Lower leg skin (tissue), 4 donors: ENCODE data around the gene LANCL2. TPM values are rescaled to one million over a fixed set of nuclear protein-coding genes. Genes with fewer than 3 reads are reported as not detected.

Experiments used
- DNase-seq, 2 donors: peaks; one replicate each; pipeline ENCODE4 v3.0.0-alpha.2; 2019; ENCODE audit warnings: low spot score in 2 of 2
- H3K4me3 ChIP-seq: fragments of 200-600 bp; sonication (generic); 2 replicates; pipeline ENCODE4 v1.5.1; 2017; ENCODE audit warnings: mild to moderate bottlenecking, low read depth; ENCODE audit not compliant: poor library complexity, severe bottlenecking
- POLR2A ChIP-seq, 2 donors: fragments of 450-650 bp; IDR thresholded peaks; one replicate each; pipeline ENCODE4 v1.6.1; 2016 to 2017; ENCODE audit warnings: antibody characterized with exemption in 2 of 2, mild to moderate bottlenecking in 1 of 2, moderate library complexity in 1 of 2
- WGBS, 2 donors: methylation state at CpG; one replicate each; pipeline ENCODE4 v1.1.5; 2018; 5-methylcytosine and 5-hydroxymethylcytosine counted together
- intact Hi-C: fragments of 100-400 bp; cut with DNase I; formaldehyde crosslinking; loops from one replicate; pipeline ENCODE4 v1.15.0; 2023; ENCODE audit warnings: low total_unique reads
- total RNA-seq, 4 donors: library from RNA; depleted of rRNA; stranded (reverse); fragments of >200 nt; gene quantifications; one replicate each; pipeline ENCODE4 v1.1.0, GENCODE V29; 2016
- TF ChIP-seq, protein P1 (sequence below), 3 donors: fragments of 450-650 bp; IDR thresholded peaks; one replicate each; pipeline ENCODE4 v1.5.1; 2016; ENCODE audit warnings: antibody characterized with exemption in 3 of 3, mild to moderate bottlenecking in 3 of 3, moderate library complexity in 2 of 3

The LANCL2 gene
- total RNA-seq, 4 donors from 2014 or later = 7.7 to 13.4 (median 11.4) TPM

DNA sequence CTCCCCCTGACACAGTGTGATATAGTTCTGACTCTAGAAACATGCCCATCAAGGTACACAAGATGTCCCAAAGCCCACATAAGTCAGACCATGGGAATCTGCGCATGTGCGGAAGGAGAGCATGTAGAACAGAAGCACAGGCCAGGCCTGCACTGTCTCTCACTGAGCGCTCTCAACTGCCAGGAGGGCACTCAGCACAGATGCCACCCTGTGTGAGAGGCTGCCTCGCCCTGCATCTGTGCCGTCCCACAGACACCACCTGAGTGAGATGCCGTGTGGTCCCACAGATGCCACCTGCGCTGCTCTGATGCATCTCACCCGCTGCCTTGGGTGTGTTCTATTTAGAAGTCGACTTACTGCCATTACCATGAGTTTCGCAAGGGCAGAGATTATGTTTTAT is 108.8 kb downstream of the LANCL2 start:
- no peak for TF ChIP-seq POLR2A (IDR thresholded peaks at IDR 0.05)
- TF ChIP-seq, protein P1, sequence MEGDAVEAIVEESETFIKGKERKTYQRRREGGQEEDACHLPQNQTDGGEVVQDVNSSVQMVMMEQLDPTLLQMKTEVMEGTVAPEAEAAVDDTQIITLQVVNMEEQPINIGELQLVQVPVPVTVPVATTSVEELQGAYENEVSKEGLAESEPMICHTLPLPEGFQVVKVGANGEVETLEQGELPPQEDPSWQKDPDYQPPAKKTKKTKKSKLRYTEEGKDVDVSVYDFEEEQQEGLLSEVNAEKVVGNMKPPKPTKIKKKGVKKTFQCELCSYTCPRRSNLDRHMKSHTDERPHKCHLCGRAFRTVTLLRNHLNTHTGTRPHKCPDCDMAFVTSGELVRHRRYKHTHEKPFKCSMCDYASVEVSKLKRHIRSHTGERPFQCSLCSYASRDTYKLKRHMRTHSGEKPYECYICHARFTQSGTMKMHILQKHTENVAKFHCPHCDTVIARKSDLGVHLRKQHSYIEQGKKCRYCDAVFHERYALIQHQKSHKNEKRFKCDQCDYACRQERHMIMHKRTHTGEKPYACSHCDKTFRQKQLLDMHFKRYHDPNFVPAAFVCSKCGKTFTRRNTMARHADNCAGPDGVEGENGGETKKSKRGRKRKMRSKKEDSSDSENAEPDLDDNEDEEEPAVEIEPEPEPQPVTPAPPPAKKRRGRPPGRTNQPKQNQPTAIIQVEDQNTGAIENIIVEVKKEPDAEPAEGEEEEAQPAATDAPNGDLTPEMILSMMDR (IDR thresholded peaks at IDR 0.05) = no peak
- 94 to 98% methylated on average over 10 of the region's 10 CpGs for WGBS, 2 donors
- DNase-seq = peak in 1 of 2 donors; percentile 72
- H3K4me3 ChIP-seq = no peak overlapping the region
- intact Hi-C loops = no loop called here

- DNase-seq = peak in 1 of 2 donors; percentile 56
- intact Hi-C loops = no loop called here
- no peak overlapping the region for H3K4me3 ChIP-seq
- WGBS, 2 donors = 87 to 93% methylated on average over 22 of the region's 22 CpGs
- TF ChIP-seq, protein P1 (IDR thresholded peaks at IDR 0.05) = no peak
- TF ChIP-seq POLR2A (IDR thresholded peaks at IDR 0.05) = no peak
Observed at GRCh38 chr7:55474944-55475854, 110.1 kb downstream of the LANCL2 start.

- 85 to 89% methylated on average over 18 to 19 of the region's 19 CpGs for WGBS, 2 donors
- TF ChIP-seq, protein P1 (IDR thresholded peaks at IDR 0.05) = no peak
- no peak for TF ChIP-seq POLR2A (IDR thresholded peaks at IDR 0.05)
- intact Hi-C loops = no loop called here
- no peak overlapping the region for H3K4me3 ChIP-seq
- peak in 1 of 2 donors; percentile 56 for DNase-seq
Observed at GRCh38 chr7:55475855-55476803, 111.0 kb downstream of the LANCL2 start.

DNA sequence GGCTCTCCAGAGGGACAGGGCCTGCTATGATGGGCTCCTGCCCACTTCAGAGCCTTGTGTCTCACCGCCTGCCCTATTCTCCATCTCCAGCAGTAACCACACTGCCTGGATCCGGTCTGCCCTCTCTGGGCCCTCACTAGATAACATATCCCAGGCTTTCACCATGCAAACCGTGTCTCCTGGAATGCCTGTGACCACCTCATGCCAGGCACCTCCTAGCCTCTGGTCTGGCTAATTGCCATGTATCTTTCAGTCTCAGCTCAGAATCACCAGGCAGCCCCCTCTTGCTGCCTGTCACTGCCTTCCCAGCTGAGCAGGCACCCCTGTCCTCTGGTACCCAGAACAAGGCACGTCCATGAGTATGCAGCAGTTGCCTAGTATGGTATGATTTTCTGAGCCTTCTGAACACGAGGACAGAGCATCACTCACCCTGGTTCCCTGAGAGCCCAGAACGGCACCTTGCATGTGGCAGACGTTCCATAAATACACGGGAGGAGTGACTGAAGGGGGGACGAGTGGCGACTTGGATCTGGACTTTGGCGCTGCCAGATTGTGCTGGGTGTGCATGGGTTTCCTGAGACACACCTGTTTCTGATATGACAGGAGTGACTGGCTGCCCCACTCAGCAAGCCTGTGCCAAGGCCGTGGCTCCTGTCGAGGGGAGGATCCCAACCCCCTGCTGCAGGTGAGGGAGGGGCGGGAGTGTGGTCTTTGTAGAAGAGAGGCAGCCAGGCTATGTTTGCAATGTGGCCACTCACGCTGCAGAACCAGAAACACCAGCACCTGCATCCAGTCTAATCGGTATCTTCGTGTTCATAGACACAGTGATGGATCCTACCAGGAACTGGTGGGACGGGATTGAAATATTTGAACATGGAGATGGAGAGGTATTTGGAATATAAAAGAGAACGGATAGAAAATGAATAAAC is 112.0 kb downstream of the LANCL2 start:
- H3K4me3 ChIP-seq = no peak overlapping the region
- TF ChIP-seq POLR2A (IDR thresholded peaks at IDR 0.05) = no peak
- TF ChIP-seq, protein P1 (IDR thresholded peaks at IDR 0.05) = no peak
- 88% methylated on average over 19 of the region's 19 CpGs for WGBS, 2 donors
- peak in 1 of 2 donors; percentile 58 for DNase-seq
- intact Hi-C loops = no loop called here
